GM12891 (cell line): ENCODE measurements around the gene PISD.

ENCODE experiments used
- PAX5 ChIP-seq: IDR thresholded peaks from 2 replicates; pipeline ENCODE4 v1.6.1; 2011; ENCODE audit warnings: low read length, moderate library complexity, mild to moderate bottlenecking; ENCODE audit not compliant: insufficient read depth, severe bottlenecking
- POLR2A ChIP-seq: IDR thresholded peaks from 2 replicates; pipeline ENCODE4 v1.6.1; 2011; ENCODE audit warnings: low read depth, low read length, control low read depth
- POLR2AphosphoS5 ChIP-seq: IDR thresholded peaks from 2 replicates; pipeline ENCODE4 v1.6.1; 2011; ENCODE audit warnings: low read depth, low read length, control low read depth

DNA sequence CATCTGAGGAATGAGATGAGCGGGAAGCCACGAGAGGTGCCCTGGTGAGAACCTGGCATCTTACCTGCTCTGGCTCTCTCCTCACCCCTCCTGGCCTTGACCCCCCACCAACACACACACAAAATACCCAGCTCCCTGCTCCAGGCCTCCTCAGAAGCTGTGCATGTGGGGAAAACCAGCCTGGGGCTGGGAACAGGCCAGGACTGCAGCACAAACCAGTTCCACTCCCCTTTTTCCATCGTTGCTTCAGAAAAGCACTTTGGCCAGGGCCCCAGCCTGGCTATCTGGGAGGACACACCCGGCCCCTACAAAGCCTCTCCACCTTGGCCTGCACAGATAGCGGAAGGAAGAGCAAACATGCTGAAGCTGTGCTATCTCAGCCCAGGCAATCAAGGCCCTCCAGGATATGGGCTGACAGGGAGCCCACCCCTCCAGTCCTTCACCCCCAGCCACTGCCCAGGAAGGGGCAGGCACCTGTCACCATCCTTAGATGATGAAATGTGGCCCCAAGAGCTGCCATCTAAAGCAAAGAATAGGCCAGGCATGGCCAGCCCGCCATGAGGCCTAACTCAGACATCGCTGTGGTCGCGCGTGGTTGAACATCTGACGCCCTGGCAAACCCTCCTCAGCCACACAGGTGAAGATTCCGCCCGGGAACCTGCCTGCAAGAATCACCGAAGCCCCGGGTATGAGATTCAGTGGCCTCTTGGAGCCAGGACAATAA lies 35.4 kb downstream of the PISD start:
- no peak for TF ChIP-seq POLR2AphosphoS5
- TF ChIP-seq PAX5 = no peak
- no peak for TF ChIP-seq POLR2A
